ENCODE data around the gene TIGD1.

The TIGD1 gene

GRCh38 chr2:232513353-232513752 is 37.0 kb downstream of the TIGD1 start:
- TF ChIP-seq CTCF (IDR thresholded peaks at IDR 0.05; ENCODE audit: low read depth, low read length): no peak

GRCh38 chr2:232512602-232513001 is 37.8 kb downstream of the TIGD1 start:
- in situ Hi-C loops (cut with HindIII; ENCODE audit: low sequenced_read_pairs): no loop called here
- no peak for TF ChIP-seq CTCF (IDR thresholded peaks at IDR 0.05; ENCODE audit: low read depth, low read length)
- H3K4me3 ChIP-seq (ENCODE audit: low read depth, low read length): no peak overlapping the region
- no peak for DNase-seq (ENCODE audit: low read depth, low spot score)

More at GRCh38 chr2:232513353-232513752, 37.0 kb downstream of the TIGD1 start:
- DNase-seq (ENCODE audit: low read depth, low spot score): no peak
- in situ Hi-C loops (cut with HindIII; ENCODE audit: low sequenced_read_pairs): no loop called here
- H3K4me3 ChIP-seq (ENCODE audit: low read depth, low read length): no peak overlapping the region

- in situ Hi-C loops (cut with HindIII; ENCODE audit: low sequenced_read_pairs): no loop called here
- no peak for DNase-seq (ENCODE audit: low read depth, low spot score)
- no peak overlapping the region for H3K4me3 ChIP-seq (ENCODE audit: low read depth, low read length)
- no peak for TF ChIP-seq CTCF (IDR thresholded peaks at IDR 0.05; ENCODE audit: low read depth, low read length)
These were observed 38.9 kb downstream of the TIGD1 start for GRCh38 chr2:232511336-232511890.

GRCh38 chr2:232508251-232508650 is 42.1 kb downstream of the TIGD1 start:
- DNase-seq (ENCODE audit: low read depth, low spot score): no peak
- no peak overlapping the region for H3K4me3 ChIP-seq (ENCODE audit: low read depth, low read length)
- in situ Hi-C loops (cut with HindIII; ENCODE audit: low sequenced_read_pairs): no loop called here
- no peak for TF ChIP-seq CTCF (IDR thresholded peaks at IDR 0.05; ENCODE audit: low read depth, low read length)

GRCh38 chr2:232506709-232507108 is 43.6 kb downstream of the TIGD1 start:
- no peak overlapping the region for H3K4me3 ChIP-seq (ENCODE audit: low read depth, low read length)
- in situ Hi-C loops (cut with HindIII; ENCODE audit: low sequenced_read_pairs): no loop called here
- no peak for DNase-seq (ENCODE audit: low read depth, low spot score)
- no peak for TF ChIP-seq CTCF (IDR thresholded peaks at IDR 0.05; ENCODE audit: low read depth, low read length)

GRCh38 chr2:232505856-232506255 is 44.5 kb downstream of the TIGD1 start:
- DNase-seq (ENCODE audit: low read depth, low spot score): no peak
- H3K4me3 ChIP-seq (ENCODE audit: low read depth, low read length): no peak overlapping the region
- no peak for TF ChIP-seq CTCF (IDR thresholded peaks at IDR 0.05; ENCODE audit: low read depth, low read length)
- in situ Hi-C loops (cut with HindIII; ENCODE audit: low sequenced_read_pairs): no loop called here

- no peak for TF ChIP-seq CTCF (IDR thresholded peaks at IDR 0.05; ENCODE audit: low read depth, low read length)
- in situ Hi-C loops (cut with HindIII; ENCODE audit: low sequenced_read_pairs): no loop called here
- H3K4me3 ChIP-seq (ENCODE audit: low read depth, low read length): no peak overlapping the region
- DNase-seq (ENCODE audit: low read depth, low spot score): no peak
These were observed 45.9 kb downstream of the TIGD1 start for GRCh38 chr2:232504438-232504837.

All from astrocyte of the spinal cord (primary cell).